MM.1S (cell line): ENCODE results near the gene OGDHL.

ENCODE experiments used
- CTCF ChIP-seq: fragments of 300-600 bp; sonication (generic); IDR thresholded peaks from 2 replicates; pipeline ENCODE4 v1.5.1; 2016; ENCODE audit warnings: antibody characterized with exemption, low read length, mixed read lengths
- EZH2phosphoT487 ChIP-seq: fragments of 300-600 bp; sonication (generic); IDR thresholded peaks from 2 replicates; pipeline ENCODE4 v1.6.1; 2018; ENCODE audit warnings: antibody characterized with exemption, low read length

- TF ChIP-seq CTCF (no peak), EZH2phosphoT487 (no peak)
These were observed 5.6 kb upstream of the OGDHL start for GRCh38 chr10:49767752-49768151.
